Osteoblast (primary cell): ENCODE data around the gene CDIPT. TPM values are rescaled to one million over a fixed set of nuclear protein-coding genes. Genes with fewer than 3 reads are reported as not detected.

Experiments used
- DNase-seq: peaks from one replicate; pipeline ENCODE4 v3.0.0; 2011; ENCODE audit warnings: low spot score, mixed read lengths; ENCODE audit not compliant: insufficient read length; ENCODE audit errors: missing footprints
- H2AFZ ChIP-seq: 2 replicates; pipeline ENCODE4 v1.6.0; 2011; ENCODE audit warnings: mild to moderate bottlenecking, low read length
- H3K27ac ChIP-seq: 2 replicates; pipeline ENCODE4 v1.5.1; 2011; ENCODE audit warnings: mild to moderate bottlenecking, low read depth, low read length, moderate library complexity
- H3K27me3 ChIP-seq: 2 replicates; pipeline ENCODE4 v1.6.0; 2012; ENCODE audit warnings: mild to moderate bottlenecking, control low read depth, inconsistent platforms, low read length, moderate library complexity; ENCODE audit not compliant: insufficient read depth
- H3K36me3 ChIP-seq: 2 replicates; pipeline ENCODE4 v1.5.1; 2011; ENCODE audit warnings: mild to moderate bottlenecking, low read length, control low read depth, moderate library complexity; ENCODE audit not compliant: insufficient read depth
- H3K4me1 ChIP-seq: 2 replicates; pipeline ENCODE4 v1.5.1; 2011; ENCODE audit warnings: mild to moderate bottlenecking, low read length, control low read depth, moderate library complexity; ENCODE audit not compliant: insufficient read depth
- H3K4me2 ChIP-seq: 2 replicates; pipeline ENCODE4 v1.6.0; 2011; ENCODE audit warnings: mild to moderate bottlenecking, low read length; ENCODE audit not compliant: insufficient read depth
- H3K4me3 ChIP-seq: fragments of 200-600 bp; sonication (generic); 3 replicates; pipeline ENCODE4 v1.5.1; 2012; ENCODE audit warnings: mild to moderate bottlenecking, low read length, inconsistent platforms; ENCODE audit not compliant: insufficient read depth
- H3K79me2 ChIP-seq: 2 replicates; pipeline ENCODE4 v1.6.0; 2012; ENCODE audit warnings: mild to moderate bottlenecking, low read length, control low read depth, inconsistent platforms; ENCODE audit not compliant: insufficient read depth
- H3K9me3 ChIP-seq: 2 replicates; pipeline ENCODE4 v1.5.1; 2011; ENCODE audit warnings: low read depth, low read length, control low read depth
- H4K20me1 ChIP-seq: 2 replicates; pipeline ENCODE4 v1.6.0; 2012; ENCODE audit warnings: mild to moderate bottlenecking, low read length, control low read depth; ENCODE audit not compliant: insufficient read depth
- total RNA-seq: library from RNA; depleted of rRNA; stranded (reverse); fragments of >200 nt; gene quantifications from 2 replicates; pipeline ENCODE4 v1.2.3, GENCODE V29; 2012
- TF ChIP-seq, protein P1 (sequence below): IDR thresholded peaks from 2 replicates; pipeline ENCODE4 v1.5.1; 2011; ENCODE audit warnings: mild to moderate bottlenecking, low read depth, low read length, moderate library complexity; ENCODE audit errors: extremely low read depth

Gene CDIPT
- total RNA-seq, 1 donor, result 105 TPM

DNA sequence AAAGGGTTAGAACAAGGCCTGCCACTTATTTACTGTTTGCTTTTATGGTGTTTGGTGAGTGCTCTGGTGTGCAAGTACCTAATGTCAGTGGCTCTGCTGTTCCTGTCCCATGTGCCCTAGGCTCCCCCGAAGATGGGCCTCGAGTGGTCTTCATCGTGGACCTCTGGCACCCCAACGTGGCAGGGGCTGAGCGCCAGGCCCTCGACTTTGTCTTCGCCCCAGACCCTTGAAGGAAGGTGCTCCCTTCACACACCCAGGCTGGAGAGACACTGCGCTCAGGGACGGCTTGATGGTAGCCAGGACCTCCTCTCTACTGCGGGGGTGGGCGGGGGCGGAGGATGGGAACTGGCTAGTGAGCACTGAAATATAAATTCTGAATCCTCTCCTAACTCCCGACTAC is 42.6 kb upstream of the CDIPT start:
- no peak overlapping the region for H3K27ac ChIP-seq
- H3K4me3 ChIP-seq, result no peak overlapping the region
- H3K36me3 ChIP-seq, result peaks cover 16% of the 10 kb centered on the region
- peaks cover 15% of the 10 kb centered on the region for H4K20me1 ChIP-seq
- no peak overlapping the region for H2AFZ ChIP-seq
- H3K4me2 ChIP-seq, result no peak overlapping the region
- no peaks in the 10 kb centered on the region for H3K9me3 ChIP-seq
- peaks cover 23% of the 10 kb centered on the region for H3K79me2 ChIP-seq
- TF ChIP-seq, protein P1, sequence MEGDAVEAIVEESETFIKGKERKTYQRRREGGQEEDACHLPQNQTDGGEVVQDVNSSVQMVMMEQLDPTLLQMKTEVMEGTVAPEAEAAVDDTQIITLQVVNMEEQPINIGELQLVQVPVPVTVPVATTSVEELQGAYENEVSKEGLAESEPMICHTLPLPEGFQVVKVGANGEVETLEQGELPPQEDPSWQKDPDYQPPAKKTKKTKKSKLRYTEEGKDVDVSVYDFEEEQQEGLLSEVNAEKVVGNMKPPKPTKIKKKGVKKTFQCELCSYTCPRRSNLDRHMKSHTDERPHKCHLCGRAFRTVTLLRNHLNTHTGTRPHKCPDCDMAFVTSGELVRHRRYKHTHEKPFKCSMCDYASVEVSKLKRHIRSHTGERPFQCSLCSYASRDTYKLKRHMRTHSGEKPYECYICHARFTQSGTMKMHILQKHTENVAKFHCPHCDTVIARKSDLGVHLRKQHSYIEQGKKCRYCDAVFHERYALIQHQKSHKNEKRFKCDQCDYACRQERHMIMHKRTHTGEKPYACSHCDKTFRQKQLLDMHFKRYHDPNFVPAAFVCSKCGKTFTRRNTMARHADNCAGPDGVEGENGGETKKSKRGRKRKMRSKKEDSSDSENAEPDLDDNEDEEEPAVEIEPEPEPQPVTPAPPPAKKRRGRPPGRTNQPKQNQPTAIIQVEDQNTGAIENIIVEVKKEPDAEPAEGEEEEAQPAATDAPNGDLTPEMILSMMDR, result no peak
- DNase-seq, result peak; percentile 46
- no peaks in the 10 kb centered on the region for H3K27me3 ChIP-seq
- H3K4me1 ChIP-seq, result peaks cover 12% of the 10 kb centered on the region

DNA sequence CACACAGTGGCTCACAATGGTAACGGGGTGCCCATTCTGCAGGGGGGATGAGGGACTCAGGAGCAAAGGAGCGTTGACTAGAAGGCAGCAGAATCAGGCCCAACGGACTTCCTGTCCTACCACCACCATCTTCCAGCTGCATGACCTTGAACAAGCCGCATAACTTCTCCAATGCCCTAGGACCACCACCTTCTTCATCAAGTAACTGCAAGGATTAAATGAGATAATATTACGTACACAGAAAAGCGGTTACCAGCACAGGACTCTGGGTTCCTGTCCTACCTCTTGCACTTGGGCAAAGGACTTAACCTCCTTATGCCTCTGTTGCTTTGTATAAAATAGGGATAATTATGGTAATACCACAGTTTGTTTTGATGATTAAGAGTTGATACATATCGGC is 41.9 kb upstream of the CDIPT start:
- Histone ChIP-seq H3K36me3 (peaks cover 16% of the 10 kb centered on the region), H3K27me3 (no peaks in the 10 kb centered on the region), H2AFZ (no peak overlapping the region), H3K4me2 (no peak overlapping the region), H3K79me2 (peaks cover 23% of the 10 kb centered on the region), H3K4me1 (peaks cover 12% of the 10 kb centered on the region), H3K27ac (no peak overlapping the region), H3K9me3 (no peaks in the 10 kb centered on the region), H3K4me3 (no peak overlapping the region), H4K20me1 (peaks cover 15% of the 10 kb centered on the region)
- DNase-seq, result no peak
- TF ChIP-seq, protein P1, result no peak

DNA sequence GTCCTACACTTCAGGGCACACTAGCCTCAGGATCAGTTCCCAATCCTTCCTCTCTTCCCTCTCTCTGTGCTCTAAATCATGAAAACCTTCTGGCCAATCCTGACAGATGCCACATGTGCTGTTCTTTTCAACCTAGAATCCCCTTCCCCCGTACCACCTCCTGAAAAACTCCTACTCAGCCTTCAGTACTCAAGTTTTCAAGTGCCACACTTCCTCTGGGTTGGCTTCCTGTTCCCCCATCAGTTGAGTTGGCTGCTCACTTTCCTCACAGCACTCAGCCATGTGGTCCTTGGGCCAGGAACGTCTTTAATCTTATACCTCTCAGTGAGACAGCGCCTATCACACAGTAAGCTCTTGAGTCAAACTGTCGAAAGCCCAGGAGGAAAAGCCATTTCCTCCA is 40.6 kb upstream of the CDIPT start:
- Histone ChIP-seq H2AFZ (no peak overlapping the region), H3K36me3 (peaks cover 16% of the 10 kb centered on the region), H3K9me3 (no peaks in the 10 kb centered on the region), H3K4me2 (no peak overlapping the region), H3K4me3 (no peak overlapping the region), H3K27me3 (peaks cover 3% of the 10 kb centered on the region), H3K79me2 (peaks cover 23% of the 10 kb centered on the region), H3K27ac (no peak overlapping the region), H4K20me1 (peaks cover 15% of the 10 kb centered on the region), H3K4me1 (peaks cover 19% of the 10 kb centered on the region)
- TF ChIP-seq, protein P1, result no peak
- DNase-seq, result peak; percentile 45

DNA sequence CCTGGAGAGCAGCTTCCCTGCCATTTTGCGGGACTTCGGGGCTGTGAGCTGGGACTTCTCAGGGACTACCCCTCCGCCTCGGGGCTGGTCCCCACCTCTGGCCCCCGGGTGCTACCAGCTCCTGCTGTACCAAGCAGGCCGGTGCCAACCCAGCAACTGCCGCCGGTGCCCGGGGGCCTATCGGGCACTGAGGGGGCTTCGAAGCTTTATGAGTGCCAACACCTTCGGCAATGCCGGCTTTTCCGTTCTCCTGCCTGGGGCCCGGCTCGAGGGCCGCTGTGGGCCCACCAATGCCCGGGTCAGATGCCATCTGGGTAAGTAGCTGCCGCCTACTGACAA is 38.5 kb upstream of the CDIPT start:
- H3K36me3 ChIP-seq, result peaks cover 16% of the 10 kb centered on the region
- H2AFZ ChIP-seq, result no peak overlapping the region
- H3K27ac ChIP-seq, result peak overlapping the region; percentile 79
- no peaks in the 10 kb centered on the region for H3K9me3 ChIP-seq
- H3K27me3 ChIP-seq, result peaks cover 8% of the 10 kb centered on the region
- DNase-seq, result peak; percentile 59
- TF ChIP-seq, protein P1, result no peak
- H3K4me3 ChIP-seq, result peak overlapping the region; percentile 88
- peaks cover 15% of the 10 kb centered on the region for H4K20me1 ChIP-seq
- H3K4me2 ChIP-seq, result peak overlapping the region; percentile 92
- peaks cover 23% of the 10 kb centered on the region for H3K79me2 ChIP-seq
- peaks cover 20% of the 10 kb centered on the region for H3K4me1 ChIP-seq
